GM12864 (cell line): ENCODE data around the gene MBOAT7.
"Not testable (repeated sequence)": the region's sequence is repeated elsewhere in the genome, so short reads cannot be mapped to it uniquely, and the experiment has no call there.

Experiments used
- DNase-seq: peaks from one replicate; pipeline ENCODE4 v3.0.0-alpha.2; 2011; ENCODE audit warnings: low read depth
- H3K4me3 ChIP-seq: 2 replicates; pipeline ENCODE4 v1.5.1; 2011; ENCODE audit warnings: mild to moderate bottlenecking, low read depth, low read length, control low read depth
- TF ChIP-seq, protein P1 (sequence below): IDR thresholded peaks from 2 replicates; pipeline ENCODE4 v1.5.1; 2011; ENCODE audit warnings: low read depth, mild to moderate bottlenecking, moderate library complexity, low read length, control low read depth, inconsistent platforms; ENCODE audit errors: missing control alignments

Gene MBOAT7

DNA sequence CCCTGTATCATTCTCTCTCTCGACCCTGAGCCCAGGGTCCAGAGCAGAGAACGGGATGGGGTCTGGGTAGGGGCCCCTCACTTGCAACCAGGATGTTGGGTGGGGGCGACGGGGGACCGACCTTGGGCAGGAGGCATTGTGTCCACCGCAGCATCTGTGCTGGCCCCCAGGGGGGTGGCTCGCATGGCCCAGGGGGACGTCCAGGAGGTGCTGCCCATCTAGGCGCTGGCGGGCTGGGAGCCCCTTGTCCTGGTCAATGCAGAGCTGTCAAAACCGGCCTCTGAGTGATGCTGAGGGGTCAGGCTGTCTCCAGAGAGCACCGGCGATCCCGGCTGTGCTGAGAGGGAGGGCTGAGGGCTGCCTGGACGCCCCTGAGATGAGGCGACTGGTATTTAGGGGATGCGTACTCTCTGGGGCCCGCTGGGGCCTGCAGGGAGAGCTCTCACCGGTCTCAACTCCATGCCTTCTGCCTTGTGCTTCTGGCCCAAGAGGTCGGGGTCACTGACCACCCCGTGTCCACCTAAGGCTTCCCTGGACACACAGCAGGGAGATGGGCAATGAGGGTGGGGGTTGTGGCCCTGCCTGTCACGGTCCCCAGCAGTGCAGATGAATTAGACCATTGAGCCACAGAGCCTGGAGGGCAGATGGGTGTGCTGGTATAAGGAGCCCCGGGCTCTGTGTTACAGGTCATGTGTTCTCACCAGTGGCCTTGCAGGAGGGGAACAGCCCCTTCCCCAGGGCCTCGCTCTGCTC is 19.9 kb upstream of the MBOAT7 start:
- TF ChIP-seq, protein P1, sequence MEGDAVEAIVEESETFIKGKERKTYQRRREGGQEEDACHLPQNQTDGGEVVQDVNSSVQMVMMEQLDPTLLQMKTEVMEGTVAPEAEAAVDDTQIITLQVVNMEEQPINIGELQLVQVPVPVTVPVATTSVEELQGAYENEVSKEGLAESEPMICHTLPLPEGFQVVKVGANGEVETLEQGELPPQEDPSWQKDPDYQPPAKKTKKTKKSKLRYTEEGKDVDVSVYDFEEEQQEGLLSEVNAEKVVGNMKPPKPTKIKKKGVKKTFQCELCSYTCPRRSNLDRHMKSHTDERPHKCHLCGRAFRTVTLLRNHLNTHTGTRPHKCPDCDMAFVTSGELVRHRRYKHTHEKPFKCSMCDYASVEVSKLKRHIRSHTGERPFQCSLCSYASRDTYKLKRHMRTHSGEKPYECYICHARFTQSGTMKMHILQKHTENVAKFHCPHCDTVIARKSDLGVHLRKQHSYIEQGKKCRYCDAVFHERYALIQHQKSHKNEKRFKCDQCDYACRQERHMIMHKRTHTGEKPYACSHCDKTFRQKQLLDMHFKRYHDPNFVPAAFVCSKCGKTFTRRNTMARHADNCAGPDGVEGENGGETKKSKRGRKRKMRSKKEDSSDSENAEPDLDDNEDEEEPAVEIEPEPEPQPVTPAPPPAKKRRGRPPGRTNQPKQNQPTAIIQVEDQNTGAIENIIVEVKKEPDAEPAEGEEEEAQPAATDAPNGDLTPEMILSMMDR = no peak
- no peak overlapping the region for H3K4me3 ChIP-seq
- DNase-seq = no peak

DNA sequence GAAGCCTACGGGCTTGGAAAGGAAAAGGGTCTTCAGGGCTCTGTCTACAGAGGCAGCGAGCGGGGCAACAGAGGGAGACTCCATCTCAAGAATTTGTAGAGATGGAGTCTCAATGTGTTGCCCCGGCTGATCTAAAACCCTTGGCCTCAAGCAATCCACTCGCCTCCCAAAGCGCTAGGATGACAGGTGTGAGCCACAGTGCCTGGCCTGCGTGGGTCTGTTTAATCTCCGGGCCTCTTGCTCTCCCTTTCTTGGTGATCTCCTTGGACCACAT is 19.3 kb upstream of the MBOAT7 start:
- no peak overlapping the region for H3K4me3 ChIP-seq
- TF ChIP-seq, protein P1 = no peak
- no peak for DNase-seq

DNA sequence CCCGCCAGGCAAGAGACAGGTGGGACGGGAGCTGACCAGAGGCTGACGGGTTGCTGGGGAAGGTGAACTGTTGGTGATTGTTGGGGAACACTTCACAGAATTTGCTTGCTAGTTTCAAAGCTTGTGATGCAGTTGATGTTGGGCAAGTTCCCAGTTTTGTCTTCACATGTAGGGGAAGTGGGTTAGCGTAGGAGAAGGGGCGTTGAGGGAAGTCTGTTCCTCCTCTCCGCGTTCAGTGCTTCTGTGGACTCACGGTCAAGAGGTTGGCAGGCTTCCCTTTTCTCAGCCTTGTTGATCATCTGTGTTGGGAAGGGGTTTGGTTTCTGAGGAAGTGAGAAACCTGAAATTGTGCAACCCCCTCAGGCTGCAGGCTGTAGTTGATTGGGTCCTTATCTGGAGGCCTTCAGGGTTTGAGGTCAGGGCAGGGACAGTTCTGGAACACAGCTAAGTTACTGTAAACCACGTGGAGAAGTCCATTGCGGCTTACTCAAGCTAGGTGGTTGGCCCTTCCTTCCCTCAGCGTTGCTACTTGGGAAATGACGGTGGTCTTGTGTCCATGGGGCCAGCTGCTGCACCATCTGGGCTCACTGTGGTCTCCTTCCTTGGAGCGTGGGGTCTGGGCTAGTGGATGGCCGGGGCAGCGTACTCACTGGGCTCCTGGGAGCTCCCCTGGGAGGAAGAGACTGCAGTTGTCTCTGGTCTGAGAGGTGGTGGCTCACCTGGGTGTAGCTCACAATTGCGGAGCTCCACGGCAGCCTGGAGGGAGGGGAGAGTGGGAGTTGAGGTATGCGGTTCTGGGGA is 18.8 kb upstream of the MBOAT7 start:
- TF ChIP-seq, protein P1 = no peak
- DNase-seq = peak; percentile 72
- no peak overlapping the region for H3K4me3 ChIP-seq

DNA sequence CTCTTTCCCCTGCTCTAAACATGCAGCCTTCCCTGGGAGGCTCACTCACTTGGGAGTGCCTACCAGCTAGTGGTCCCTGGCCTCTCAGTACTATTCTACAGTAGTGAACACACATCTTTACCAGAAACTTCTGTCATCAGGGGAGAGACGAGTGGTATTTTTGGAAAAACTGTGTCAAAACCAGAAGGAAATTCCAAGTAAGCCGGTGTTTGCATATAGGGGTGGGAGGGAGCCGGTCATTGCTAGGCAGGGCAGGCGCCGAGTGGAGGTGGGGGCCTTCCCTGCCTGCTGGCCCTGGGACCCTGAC is 18.2 kb upstream of the MBOAT7 start:
- TF ChIP-seq, protein P1 = no peak
- no peak overlapping the region for H3K4me3 ChIP-seq
- no peak for DNase-seq

DNA sequence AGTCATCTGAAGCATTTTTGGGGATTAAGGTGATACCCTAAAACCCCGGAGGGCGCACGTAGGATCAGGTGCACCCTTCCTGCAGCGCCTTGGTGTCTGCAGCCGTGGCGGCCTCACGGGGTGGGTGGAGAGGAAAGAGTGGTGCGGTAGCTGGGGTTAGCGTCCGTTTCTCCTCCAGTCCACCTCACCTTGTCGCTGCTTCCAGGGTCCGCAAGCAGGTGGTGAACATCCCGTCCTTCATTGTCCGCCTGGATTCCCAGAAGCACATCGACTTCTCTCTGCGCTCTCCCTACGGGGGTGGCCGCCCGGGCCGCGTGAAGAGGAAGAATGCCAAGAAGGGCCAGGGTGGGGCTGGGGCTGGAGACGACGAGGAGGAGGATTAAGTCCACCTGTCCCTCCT is 17.8 kb upstream of the MBOAT7 start:
- H3K4me3 ChIP-seq, DNase-seq: not testable (repeated sequence)

DNA sequence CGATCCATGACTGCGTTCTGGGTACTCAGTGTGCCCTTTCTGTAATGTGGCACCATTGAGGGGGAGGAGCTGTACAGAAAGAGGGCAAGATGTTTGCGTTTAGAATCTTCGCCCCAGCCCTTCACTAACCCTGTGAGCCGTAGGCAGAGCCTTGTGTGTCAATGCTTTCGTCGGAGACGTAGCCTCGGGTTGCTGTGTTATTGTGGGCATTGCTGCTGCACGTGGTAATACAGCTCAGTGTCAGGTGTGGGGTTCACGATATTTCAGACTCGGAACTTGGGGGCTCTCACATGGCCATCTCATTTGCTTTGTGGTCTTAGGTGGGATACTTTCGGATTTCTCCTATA is 17.4 kb upstream of the MBOAT7 start:
- no peak for DNase-seq
- no peak overlapping the region for H3K4me3 ChIP-seq
- TF ChIP-seq, protein P1 = no peak

DNA sequence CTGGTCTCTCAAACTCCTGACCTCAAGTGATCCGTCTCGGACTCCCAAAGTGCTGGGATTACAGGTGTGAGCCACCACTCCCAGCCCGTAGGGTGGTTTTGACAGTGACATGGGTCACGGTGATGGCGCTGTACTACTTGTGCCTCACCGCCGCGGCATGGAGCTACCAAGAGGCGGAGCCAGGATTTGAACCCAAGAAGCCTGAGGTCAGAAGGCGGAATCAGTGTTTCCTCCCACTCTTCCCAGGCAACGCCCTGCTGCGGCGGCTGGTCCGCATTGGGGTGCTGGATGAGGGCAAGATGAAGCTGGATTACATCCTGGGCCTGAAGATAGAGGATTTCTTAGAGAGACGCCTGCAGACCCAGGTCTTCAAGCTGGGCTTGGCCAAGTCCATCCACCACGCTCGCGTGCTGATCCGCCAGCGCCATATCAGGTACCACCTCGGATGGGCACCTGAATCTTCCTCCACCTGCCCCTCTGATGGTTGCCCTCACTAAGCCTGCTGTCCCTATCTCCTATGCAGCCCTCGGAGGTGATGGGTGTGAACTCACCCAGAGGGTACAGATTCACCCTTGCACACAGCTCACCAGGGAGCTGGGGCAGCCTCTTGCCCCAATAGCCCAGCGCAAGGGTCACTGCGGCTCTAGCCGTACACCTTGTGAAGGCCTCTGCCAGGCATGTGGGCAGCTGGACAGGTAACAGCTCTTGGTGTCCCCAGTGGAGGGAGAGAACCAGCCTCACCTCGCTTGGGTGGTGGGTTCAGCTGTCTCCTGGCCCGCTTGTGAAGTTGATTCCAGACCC is 16.9 kb upstream of the MBOAT7 start:
- no peak for DNase-seq
- H3K4me3 ChIP-seq = no peak overlapping the region
- TF ChIP-seq, protein P1 = no peak
